GM18519 (cell line): ENCODE results near the gene NETO2.
"Not testable (repeated sequence)": the region's sequence is repeated elsewhere in the genome, so short reads cannot be mapped to it uniquely, and the experiment has no call there.

ENCODE experiments used
- ATAC-seq: cut with Tn5 transposase; IDR thresholded peaks from one replicate; pipeline ENCODE4 v1.9.1; 2021; ENCODE audit warnings: mild to moderate bottlenecking, moderate library complexity; ENCODE audit not compliant: unreplicated experiment, low FRiP score

NETO2 gene

DNA sequence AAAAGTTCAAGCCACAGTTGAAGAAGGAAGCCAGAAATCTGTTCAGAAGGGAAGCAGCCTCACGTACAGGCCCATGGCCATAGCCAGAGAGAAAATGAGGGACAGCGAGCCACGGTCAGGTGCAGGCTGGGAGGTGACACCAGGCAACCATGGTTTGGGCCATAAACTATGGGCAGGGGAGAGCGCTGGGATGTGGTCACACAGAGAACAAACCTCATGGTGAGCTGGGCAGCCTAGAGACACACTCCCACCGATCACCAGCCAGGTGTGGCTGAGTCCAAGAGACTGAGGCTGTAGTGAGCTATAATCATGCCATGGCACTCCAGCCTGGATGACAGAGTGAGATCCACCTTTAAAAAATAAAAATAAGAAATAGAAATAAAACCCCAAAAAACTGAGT, 76.5 kb downstream of the NETO2 start:
- ATAC-seq = no peak

DNA sequence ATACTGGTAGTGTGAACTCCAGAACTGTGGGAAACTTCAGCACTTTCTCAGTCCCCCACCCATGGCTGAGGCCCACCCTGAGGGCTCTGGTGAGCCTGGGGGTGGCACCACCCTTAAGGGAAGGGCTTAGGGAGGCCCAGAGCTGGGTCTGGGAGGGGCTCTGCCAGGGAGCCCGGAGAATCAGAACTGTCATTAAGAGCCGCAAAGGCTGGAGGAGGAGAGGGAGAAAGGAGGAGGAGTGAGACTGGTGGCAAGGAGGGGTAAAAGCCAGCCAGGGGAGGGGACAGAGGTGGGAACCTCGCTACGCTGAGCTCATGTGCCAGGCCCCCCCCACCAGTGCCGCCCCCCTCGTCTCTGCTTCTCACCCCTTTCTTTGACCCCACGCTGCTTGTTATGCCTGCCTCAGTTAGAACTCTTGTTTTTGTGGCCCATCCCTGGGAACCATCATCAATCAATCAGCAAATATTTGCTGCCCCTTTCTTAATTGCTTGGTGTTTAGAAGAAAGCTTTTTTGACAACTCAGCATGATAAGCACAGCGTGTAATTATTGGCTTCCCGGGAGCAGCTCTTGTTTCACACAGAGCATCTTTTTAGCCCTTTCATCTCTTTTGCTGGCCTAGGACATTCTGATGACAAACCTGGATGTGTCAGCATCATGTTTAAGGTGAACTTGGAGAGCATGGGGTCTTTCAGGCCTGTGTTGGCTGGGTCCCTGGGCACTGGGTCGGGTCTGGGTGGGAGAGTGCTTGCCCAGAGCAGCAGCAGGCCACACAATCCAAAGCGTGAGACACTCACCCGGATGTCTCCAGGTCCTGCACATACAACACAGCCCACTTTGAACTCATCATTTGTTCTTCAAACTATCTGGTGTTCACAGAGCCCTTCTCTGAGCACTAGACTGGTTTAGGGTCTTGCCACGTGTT, 77.7 kb downstream of the NETO2 start:
- no peak for ATAC-seq

DNA sequence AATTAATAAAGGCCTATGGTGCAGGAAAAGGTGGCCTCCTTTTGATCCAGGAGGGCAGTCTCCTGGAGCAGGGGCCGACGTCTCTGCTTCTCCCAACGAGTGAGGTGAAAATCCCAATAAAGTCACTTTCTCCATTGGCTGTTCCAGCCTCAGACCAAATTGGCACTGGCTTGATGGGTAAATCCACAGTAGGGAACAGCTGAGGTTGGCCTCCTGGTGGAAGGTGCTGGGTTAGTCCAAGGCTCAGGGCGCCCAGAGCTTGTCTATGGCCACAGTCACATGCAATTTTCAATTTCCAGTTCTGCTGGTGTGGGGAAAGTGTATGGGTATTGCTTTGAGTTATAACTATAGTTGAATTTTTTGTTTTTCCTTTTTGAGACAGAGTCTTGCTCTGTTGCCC, 79.0 kb downstream of the NETO2 start:
- ATAC-seq = no peak

DNA sequence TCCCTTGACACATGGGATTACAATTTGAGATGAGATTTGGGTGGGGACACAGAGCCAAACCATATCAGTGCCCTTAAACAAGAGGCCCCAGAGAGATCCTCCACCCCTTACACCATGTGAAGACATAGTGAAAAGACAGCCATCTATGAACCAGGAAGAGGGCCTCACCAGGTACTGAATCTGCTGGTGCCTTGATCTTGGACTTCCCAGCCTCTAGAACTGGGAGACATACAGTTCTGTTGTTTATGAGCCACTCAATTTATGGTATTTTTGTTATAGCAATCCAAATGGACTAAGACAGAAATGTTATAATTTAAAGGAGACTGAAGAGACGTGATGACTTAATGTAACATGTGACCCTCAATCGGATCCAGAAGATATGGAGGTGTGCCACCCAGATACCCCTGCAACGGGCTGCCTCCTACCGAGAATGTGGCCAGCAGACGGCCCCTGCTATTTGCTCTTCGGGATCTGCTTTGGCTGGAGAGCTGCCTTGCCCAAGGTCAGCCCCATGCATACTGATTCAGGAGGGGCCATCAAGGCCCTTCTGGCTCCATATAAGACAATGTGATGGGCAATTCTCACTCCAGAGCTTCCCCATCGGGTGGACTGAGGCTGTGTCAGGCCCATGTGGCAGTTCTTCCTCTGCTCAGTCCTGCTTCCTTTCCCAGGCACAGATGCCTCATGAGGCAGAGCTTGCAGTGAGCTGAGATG, 80.6 kb downstream of the NETO2 start:
- ATAC-seq = no peak

DNA sequence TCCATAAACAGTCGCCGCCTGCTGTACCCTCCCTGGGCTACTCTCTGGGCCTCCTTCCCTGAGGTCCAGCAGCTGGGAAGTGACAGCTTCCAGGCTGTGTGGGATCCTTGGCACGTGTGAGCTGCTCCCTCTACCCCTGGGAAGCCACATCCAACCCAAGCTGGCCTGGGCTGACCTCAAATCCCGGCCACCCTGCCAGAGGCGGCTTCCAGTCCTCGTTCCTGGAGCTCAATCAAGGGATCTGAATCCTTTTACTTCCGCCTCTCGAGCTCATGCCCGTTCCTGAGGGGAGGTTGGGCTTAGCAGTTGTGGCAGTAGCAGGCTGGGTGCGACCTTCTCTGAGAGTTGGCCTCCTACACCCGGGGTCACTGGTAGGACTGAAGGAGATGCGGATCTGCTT, 82.5 kb downstream of the NETO2 start:
- no peak for ATAC-seq

DNA sequence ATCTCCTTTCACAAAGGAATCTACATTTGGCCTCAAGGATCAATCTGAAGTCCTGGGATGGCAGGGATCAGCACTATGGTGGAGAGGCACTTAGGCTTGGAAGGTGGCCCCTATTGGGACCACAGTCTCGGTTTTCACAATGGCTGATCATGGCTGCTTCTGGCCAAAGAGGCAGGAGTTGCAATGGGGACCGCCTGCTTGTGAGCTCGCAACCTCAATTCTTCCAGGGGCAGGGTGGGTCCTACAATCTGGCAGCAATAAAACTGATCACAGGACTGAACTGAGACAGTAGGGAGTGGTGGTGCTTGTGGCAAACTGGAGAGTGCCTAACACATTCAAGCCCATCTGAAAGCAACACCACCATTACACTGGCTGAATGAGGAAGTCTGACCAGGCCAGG, 83.1 kb downstream of the NETO2 start:
- ATAC-seq = no peak

DNA sequence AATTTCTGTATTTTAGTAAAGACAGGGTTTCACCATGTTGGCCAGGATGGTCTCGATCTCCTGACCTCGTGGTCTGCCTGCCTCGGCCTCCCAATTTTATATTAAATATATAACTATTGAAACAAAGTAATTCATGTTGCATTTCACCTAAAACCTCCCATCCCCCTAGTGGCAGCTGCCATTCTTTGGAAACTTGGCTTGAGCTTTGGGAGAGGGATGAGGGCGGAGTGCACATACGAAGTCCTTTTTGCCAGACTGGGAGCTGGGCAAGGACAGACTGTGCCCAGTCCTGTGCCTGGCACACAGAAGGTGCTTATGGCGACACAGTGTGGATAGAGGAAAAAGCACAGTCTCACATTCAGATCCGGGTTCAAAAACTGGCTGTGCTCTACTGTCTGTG, 83.8 kb downstream of the NETO2 start:
- ATAC-seq = no peak

DNA sequence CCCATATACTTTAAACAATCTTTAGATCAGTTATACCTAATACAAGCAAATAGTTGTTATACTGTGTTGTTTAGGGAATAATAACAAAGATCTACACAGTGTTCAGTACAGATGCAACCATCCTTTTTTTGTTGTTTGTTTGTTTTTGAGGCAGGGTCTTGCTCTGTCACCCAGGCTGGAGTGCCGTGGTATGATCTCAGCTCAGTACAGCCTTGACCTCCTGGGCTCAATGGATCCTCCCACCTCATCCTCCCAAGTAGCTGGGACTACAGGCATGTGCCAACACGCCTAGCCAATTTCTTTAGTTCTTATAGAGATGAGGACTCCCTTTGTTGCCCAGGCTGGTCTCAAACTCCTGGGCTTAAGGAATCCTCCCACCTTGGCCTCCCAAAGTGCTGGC, 84.6 kb downstream of the NETO2 start:
- not testable (repeated sequence) for ATAC-seq

DNA sequence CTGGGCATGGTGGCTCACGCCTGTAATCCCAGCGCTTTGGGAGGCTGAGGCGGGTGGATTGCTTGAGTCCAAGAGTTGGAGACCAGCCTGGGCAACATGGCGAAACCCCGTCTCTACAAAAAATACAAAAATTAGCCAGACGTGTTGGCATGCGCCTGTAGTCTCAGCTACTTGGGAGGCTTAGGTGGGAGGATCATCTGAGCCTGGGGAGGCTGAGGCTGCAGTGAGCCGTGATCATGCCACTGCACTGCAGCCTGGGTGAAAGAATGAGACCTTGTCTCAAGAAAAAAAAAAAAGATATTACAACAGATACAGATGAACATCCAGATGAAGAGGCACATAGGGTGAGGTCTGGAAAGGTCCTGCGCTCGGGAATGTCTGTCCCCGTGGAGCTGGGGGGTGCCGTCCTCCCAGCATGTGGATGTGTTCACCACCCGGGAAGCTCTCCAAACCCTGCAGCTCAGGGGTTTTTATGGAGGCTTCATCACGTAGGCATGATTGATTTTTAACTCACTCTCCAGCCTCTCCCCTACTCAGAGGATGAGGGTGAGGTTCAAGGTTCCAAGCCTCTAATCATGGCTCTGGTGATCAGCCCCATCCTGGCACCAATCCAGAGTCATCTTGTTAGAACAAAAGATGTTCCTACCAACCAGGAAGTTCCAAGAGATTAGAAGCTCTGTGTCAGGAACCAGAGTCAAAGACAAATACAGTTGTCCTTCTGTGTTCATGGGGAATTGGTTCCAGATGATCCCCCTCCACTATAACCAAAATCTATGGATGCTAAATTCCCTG, 85.3 kb downstream of the NETO2 start:
- ATAC-seq = no peak

DNA sequence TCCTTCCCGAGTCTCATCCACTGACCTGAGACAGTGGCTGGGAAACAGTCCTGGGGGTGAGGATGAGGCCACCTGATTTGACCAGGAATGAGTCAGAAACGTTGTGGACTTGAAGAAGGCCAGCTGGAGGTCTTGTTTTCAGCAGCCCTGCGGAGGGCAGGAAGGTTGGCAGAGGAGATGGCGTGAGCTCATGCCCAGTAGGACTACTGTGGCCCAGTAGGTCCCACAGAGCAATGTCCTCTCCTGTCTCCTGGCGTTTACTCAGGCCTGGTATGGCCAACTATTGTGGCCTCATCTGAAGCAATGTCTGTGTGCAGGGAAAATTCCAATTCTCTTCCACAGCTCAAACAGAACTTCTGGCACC, 86.1 kb downstream of the NETO2 start:
- no peak for ATAC-seq

DNA sequence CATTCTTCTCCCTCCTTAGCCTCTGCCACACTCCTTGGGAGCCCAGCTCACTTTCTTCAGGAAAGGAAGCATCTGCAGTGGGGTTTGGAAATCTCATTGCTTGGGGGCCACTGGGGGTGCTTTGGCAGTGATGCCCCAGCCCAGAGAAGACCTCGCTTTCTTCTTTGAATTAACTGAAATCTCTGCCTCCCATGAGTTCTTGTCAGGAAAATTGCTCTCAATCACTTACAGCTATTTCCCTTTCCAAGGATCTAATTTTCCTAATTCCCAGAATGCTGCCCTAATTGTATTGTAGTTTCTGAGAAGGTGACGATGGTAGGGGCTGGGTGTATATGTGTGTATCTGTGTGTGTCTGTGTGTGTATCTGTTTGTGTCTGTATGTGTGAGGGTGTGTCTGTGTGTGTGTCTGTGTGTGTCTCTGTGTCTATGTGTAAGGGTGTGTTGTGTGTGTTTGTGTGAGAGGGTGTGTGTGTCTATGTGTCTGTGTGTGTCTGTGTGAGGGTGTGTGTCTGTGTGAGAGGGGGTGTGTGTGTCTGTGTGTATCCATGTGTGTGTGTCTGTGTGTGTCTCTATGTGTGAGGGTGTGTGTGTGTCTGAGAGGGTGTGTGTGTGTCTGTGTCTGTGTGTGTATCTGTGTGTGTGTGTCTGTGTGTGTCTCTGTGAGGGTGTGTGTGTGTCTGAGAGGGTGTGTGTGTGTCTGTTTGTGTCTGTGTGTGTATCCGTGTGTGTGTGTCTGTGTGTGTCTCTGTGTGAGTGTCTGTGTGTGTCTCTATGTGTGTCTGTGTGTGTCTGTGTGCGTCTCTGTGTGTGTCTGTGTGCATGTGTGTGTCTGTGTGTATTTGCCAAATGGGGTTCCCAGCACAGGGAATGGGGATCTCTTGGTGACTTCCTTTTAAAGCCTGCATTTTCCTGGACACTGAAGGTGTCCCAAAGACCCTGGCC, 86.8 kb downstream of the NETO2 start:
- ATAC-seq = no peak

DNA sequence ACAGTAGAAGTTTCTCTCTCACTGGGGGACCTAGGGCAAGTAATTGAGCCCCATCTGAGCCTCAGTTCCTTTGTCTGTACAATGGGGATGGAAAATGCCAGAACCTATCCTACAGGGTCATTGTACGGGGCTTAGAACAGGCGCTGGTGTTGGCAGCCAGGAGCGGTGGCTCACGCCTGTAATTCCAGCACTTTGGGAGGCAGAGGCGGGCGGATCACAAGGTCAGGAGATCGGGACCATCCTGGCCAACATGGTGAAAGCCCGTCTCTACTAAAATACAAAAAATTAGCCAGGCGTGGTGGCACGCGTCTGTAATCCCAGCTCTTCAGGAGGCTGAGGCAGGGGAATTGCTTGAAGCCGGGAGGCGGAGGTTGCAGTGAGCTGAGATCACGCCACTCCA, 87.7 kb downstream of the NETO2 start:
- not testable (repeated sequence) for ATAC-seq

DNA sequence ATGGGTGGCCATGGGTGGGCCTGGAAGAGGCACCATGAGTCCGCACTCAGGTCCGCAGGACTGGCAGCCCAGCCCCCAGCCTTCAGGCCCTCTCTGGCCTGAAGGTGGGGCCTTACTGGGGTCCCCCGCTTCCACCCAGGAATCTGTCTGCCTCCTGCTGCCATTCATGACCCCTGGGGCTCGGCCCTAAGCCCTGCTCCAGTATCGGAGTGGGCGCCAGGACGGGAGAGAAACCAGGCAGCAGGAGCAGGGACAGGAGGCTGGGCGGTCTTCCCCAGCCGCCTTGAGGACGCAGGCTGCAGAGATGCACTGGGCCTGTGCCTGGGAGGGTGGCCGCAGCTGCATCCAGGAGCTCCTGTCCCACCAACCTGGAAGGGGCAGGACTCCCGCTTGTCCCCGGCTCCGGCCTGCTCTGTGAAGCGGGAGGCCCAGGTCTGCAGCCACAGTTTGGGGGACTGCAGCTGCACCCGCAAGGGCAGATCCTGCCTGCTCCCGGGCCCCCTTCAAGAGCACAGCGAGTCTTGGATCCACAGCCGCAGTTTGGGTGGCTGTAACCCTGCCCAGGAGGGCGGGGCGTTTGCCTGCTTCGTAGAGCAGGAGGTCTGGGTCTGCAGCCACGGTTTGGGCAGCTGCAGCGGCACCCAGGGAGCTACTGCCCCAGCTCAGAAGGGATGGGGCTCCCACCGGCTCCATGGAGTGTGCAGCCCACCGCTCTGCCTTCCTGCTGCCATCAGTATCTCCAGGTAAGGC, 88.4 kb downstream of the NETO2 start:
- ATAC-seq = no peak

DNA sequence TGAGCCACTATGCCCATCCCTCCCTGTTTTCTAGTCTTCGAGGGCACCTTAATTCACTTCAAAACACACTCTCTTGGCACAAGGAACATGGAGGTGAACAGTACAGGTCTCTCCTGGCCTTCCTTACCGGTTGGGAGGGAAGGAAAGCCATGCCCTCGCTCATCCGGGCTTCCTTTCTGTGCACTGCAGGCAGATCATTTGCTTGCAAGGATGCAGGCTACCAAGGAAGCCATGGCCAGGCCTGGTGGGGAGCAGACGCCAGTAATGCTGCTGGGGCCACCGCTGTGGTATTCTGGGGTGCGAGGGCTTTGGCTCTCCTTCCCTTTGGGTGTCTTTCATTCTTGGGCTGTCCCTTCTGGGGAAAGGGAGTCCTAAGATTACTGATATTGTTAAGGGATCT, 89.4 kb downstream of the NETO2 start:
- ATAC-seq = no peak

DNA sequence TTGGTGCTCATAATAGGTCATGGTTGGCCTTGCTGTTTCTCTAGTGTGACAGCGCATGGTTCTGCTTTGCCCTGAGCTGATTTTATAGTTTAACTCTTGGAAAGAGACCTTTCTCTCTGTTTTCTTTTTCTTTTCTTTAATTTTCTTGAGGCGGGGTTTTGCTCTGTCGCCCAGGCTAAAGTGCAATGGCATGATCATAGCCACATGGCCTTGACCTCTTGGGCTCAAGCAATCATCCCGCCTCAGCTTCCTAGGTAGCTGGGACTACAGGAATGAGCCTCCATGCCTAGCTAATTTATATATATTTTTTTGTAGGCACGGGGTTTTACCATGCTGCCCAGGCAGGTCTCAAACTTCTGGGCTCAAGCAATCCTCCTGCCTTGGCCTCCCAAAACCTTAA, 89.8 kb downstream of the NETO2 start:
- ATAC-seq = no peak

DNA sequence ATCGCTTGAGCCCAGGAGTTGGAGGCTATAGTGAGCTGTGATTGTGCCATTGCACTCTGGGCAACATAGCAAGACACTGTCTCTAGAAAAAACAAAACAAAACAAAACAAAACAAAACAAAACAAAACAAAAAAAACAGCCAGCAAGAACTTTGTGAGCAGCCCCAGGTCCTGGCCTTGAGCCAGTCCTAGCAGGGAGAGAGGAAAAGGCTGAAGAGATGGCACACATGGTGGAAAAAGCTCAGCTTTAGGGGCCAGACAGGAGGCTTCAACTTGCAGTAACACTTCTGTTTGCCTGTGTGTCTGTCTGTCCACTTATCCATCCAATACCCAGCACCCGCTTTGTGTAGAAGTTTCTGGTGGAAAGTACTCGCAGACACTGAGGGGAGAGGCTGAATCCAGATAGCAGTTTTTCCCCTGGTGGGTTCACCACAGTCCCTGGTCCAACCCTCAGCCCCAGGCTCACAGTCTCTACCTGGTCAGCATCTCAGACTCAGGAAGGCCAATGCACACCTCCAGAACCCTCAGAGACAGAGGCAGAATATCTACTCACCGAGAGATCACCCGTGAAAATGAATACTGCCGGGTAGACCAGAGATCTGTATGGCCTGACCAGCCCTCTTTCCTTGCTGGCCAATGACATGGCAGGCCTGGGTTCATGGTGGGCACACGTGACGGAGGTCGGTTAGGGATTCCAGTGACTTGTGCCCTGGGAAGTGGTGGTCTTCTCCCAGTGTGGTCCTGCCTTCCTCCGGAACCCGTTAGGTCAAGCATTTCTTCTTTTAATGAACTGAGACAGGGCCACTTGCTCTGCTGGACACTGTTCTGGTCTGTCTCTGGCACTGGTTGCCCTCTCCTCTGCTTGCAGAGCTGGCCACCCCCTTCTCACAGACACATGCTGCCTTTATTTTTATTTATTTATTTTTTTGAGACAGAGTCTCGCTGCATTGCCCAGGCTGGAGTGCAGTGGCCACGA, 90.8 kb downstream of the NETO2 start:
- ATAC-seq = no peak

DNA sequence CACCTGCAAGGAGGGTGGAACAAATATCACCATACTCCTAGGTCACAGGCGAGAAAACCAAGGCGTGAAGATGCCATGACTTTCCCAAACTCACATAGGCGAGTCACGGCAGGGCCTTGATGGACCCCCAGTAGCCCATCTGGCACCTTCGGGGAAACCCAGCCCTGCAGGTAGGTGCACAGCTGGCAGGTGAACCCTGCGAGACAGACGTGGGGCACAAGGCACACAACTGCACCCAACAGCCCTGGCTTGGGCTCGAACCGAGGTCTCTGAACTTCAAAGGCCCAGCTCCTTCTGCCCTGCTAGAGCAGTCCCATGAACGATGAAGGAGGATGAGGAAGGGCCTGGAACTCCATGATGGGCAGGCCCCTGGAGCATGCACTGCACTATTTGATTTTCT, 92.7 kb downstream of the NETO2 start:
- no peak for ATAC-seq

DNA sequence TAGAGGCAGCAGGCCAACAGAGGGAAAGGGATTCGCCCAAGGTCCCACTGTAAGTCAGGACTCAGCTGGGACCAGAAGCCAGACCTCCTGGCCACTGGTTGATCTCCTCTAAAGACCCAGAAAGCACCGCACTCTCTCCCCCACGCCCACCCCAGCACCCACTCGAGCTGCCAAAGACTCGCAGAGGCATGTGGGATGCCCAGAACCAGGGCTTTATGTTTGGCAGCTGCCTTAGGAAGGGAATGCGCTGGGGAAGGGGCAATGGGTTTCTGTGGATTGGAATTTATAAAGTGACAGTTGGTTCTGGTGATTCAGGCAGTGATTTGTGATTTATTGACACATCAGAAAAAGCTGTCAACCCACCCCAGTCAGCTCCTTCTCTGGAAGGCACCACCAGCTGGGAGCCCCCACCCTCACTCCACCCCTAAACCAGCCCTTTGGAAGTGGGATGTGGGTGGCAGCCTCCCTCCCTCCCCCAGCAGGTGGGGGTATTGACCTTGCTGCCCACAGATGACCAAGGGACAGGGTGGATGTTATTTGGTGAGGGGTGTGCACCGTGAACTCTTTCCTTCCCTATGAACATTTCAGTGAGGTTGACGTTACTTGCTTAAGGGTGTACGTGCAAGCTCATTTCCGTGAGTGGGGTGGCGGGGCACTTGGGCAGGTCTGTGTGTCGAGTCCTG, 93.7 kb downstream of the NETO2 start:
- ATAC-seq = no peak
